CD8-positive, alpha-beta memory T cell (primary cell): ENCODE measurements around the gene FAN1. TPM values are rescaled to one million over a fixed set of nuclear protein-coding genes. Genes with fewer than 3 reads are reported as not detected.

Experiments
- CTCF ChIA-PET: fragments of 350-600 bp; sonication (Branson Sonifier 250); formaldehyde crosslinking; loops from one replicate; lab custom pipeline; 2021; ENCODE audit warnings: antibody characterized with exemption; lab: Charles Lee
- POLR2A ChIA-PET: fragments of 350-600 bp; sonication (Branson Sonifier 250); formaldehyde crosslinking; loops from one replicate; lab custom pipeline; 2021; ENCODE audit warnings: antibody characterized with exemption; lab: Charles Lee
- DNase-seq, 5 donors: peaks; one replicate each; pipeline versions ENCODE4 v3.0.0 to v3.0.0-alpha.2; 2020 to 2022; ENCODE audit warnings: mixed read lengths in 1 of 5
- H3K27ac ChIP-seq: one replicate; pipeline ENCODE4 v1.7.0; 2013; ENCODE audit warnings: low read depth, mild to moderate bottlenecking, low read length, moderate library complexity
- H3K27me3 ChIP-seq: 2 replicates; pipeline ENCODE4 v1.7.0; 2013; ENCODE audit warnings: low read length, mild to moderate bottlenecking; ENCODE audit not compliant: insufficient read depth, poor library complexity, severe bottlenecking
- H3K36me3 ChIP-seq: 2 replicates; pipeline ENCODE4 v1.7.0; 2013; ENCODE audit warnings: mild to moderate bottlenecking, low read length, moderate library complexity; ENCODE audit not compliant: insufficient read depth
- H3K4me1 ChIP-seq: 2 replicates; pipeline ENCODE4 v1.7.0; 2013; ENCODE audit warnings: mild to moderate bottlenecking, low read length, moderate library complexity; ENCODE audit not compliant: insufficient read depth
- H3K4me3 ChIP-seq: 2 replicates; pipeline ENCODE4 v1.7.0; 2013; ENCODE audit warnings: mild to moderate bottlenecking, low read length
- H3K9me3 ChIP-seq: 2 replicates; pipeline ENCODE4 v1.7.0; 2013; ENCODE audit warnings: mild to moderate bottlenecking, low read length
- H3K27ac Mint-ChIP-seq, 8 donors: one replicate each; pipeline ENCODE4 v1.8.0; 2020 to 2021; ENCODE audit warnings: mixed read lengths in 8 of 8, mild to moderate bottlenecking in 6 of 8, inconsistent platforms in 3 of 8, moderate library complexity in 3 of 8
- H3K27me3 Mint-ChIP-seq, 2 donors: one replicate each; pipeline ENCODE4 v1.8.0; 2020 to 2021; ENCODE audit warnings: mixed read lengths in 2 of 2, mild to moderate bottlenecking in 1 of 2, moderate library complexity in 1 of 2
- H3K36me3 Mint-ChIP-seq, 3 donors: one replicate each; pipeline ENCODE4 v1.8.0; 2020 to 2021; ENCODE audit warnings: mixed read lengths in 3 of 3, inconsistent platforms in 1 of 3, mild to moderate bottlenecking in 1 of 3
- H3K4me1 Mint-ChIP-seq, 3 donors: one replicate each; pipeline ENCODE4 v1.8.0; 2020 to 2021; ENCODE audit warnings: mixed read lengths in 3 of 3, inconsistent platforms in 1 of 3, mild to moderate bottlenecking in 1 of 3
- H3K4me3 Mint-ChIP-seq, 7 donors: one replicate each; pipeline ENCODE4 v1.8.0; 2020 to 2021; ENCODE audit warnings: mixed read lengths in 7 of 7, mild to moderate bottlenecking in 6 of 7, moderate library complexity in 4 of 7, inconsistent platforms in 2 of 7
- H3K9me3 Mint-ChIP-seq, 5 donors: one replicate each; pipeline ENCODE4 v1.8.0; 2020 to 2022; ENCODE audit warnings: mixed read lengths in 5 of 5, mild to moderate bottlenecking in 3 of 5, moderate library complexity in 2 of 5, inconsistent platforms in 1 of 5
- polyA plus RNA-seq: library from polyadenylated mRNA; unstranded; fragments of 300-500 nt; fragmentation: Illumina TruSeq; gene quantifications from one replicate; pipeline ENCODE4 v1.2.3, GENCODE V29; 2021
- total RNA-seq, 2 experiments: library from RNA; stranded (reverse); gene quantifications; one replicate each; pipeline ENCODE4 v1.2.3, GENCODE V29; 2021

FAN1 gene
- total and polyA plus RNA-seq, 3 experiments from 2014 or later, result 7.4 to 18.9 (median 17.9) TPM

DNA sequence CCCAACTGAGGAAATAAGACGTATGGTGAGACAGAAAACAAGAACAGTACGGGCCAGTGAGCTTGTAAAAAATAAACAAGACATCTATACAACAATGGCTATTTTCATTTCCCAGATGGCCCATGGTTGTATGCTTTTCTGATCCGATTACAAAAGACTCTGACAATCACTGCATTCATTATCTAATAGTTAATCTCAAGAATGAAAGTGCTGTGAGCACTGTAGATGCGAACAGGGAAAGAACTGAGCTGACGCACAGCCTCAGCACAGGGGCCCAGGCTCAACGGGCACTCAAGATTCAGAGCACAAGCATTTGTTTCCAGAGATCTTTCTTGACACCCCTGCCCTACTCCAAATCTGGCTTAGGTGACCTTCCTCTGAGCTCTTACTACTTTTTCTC is 80.8 kb downstream of the FAN1 start:
- H3K36me3 ChIP-seq, result peaks cover 7% of the 10 kb centered on the region
- H3K27me3 Mint-ChIP-seq, result no peaks in the 10 kb centered on the region
- no peak overlapping the region for H3K4me3 ChIP-seq
- POLR2A ChIA-PET, result interaction anchor here (0.5 kb wide), 1 partner anchor 40 kb away, joined by 4 read pairs; no protein-coding TSS in a partner anchor
- no peak for DNase-seq
- H3K4me3 Mint-ChIP-seq, result peak overlapping the region in 4 of 7 donors; percentile 1 to 38 (median 14)
- peak overlapping the region in 1 of 8 donors; percentile 6 for H3K27ac Mint-ChIP-seq
- no peak overlapping the region for H3K27ac ChIP-seq
- peaks cover 0 to 75% (median 21%) of the 10 kb centered on the region in 3 donors for H3K36me3 Mint-ChIP-seq
- no peaks in the 10 kb centered on the region for H3K27me3 ChIP-seq
- H3K4me1 ChIP-seq, result peaks cover 35% of the 10 kb centered on the region
- H3K9me3 Mint-ChIP-seq, result no peaks in the 10 kb centered on the region
- no peaks in the 10 kb centered on the region for H3K9me3 ChIP-seq
- CTCF ChIA-PET, result interaction anchor here (1.0 kb wide), 1 partner anchor 22 kb away, joined by 3 read pairs; no protein-coding TSS in a partner anchor
- peaks cover 62 to 85% (median 77%) of the 10 kb centered on the region in 3 donors for H3K4me1 Mint-ChIP-seq

DNA sequence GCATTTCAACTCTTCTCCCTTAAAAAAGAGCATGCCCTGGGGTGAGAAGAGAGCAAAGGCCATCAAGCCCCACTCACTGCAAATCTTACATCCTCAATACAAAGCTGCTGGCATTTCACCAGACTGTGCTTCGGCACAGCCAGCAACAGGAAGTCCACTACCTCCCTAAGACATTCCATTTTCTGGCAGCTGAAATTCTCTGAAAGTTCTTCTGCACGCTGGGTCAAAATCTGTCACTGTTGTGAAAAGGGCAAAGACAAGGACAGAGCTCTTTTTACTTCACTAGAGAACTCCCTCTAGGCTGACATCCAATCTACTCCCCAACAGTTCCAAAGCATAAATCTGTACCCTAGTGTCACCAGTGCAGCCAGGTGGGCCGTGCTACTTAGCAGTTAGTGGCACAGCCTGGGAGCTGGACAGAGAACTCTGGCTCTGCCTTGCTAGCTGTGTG is 81.4 kb downstream of the FAN1 start:
- no peaks in the 10 kb centered on the region for H3K27me3 Mint-ChIP-seq
- peaks cover 0 to 70% (median 19%) of the 10 kb centered on the region in 3 donors for H3K36me3 Mint-ChIP-seq
- Histone ChIP-seq H3K27me3 (no peaks in the 10 kb centered on the region), H3K4me3 (no peak overlapping the region), H3K9me3 (no peaks in the 10 kb centered on the region), H3K4me1 (peaks cover 35% of the 10 kb centered on the region), H3K27ac (no peak overlapping the region), H3K36me3 (peaks cover 7% of the 10 kb centered on the region)
- CTCF ChIA-PET, result interaction anchor here (1.0 kb wide), 1 partner anchor 23 kb away, joined by 3 read pairs; no protein-coding TSS in a partner anchor
- peaks cover 61 to 85% (median 77%) of the 10 kb centered on the region in 3 donors for H3K4me1 Mint-ChIP-seq
- peak overlapping the region in 5 of 8 donors; percentile 0 to 40 (median 9) for H3K27ac Mint-ChIP-seq
- POLR2A ChIA-PET, result no interaction called here
- H3K4me3 Mint-ChIP-seq, result peak overlapping the region in 4 of 7 donors; percentile 1 to 40 (median 20)
- no peak for DNase-seq
- H3K9me3 Mint-ChIP-seq, result no peaks in the 10 kb centered on the region

GRCh38 chr15:30990036-30990435 is 86.3 kb downstream of the FAN1 start:
- peaks cover 7% of the 10 kb centered on the region for H3K36me3 ChIP-seq
- peak overlapping the region in 6 of 8 donors; percentile 25 to 99 (median 88) for H3K27ac Mint-ChIP-seq
- no peaks in the 10 kb centered on the region for H3K9me3 ChIP-seq
- CTCF ChIA-PET, result no interaction called here
- H3K27ac ChIP-seq, result no peak overlapping the region
- H3K4me1 ChIP-seq, result peaks cover 45% of the 10 kb centered on the region
- H3K9me3 Mint-ChIP-seq, result no peaks in the 10 kb centered on the region
- H3K4me1 Mint-ChIP-seq, result peaks cover 32 to 58% (median 50%) of the 10 kb centered on the region in 3 donors
- peak overlapping the region; percentile 93 to 100 (median 94) for H3K4me3 Mint-ChIP-seq
- H3K27me3 ChIP-seq, result no peaks in the 10 kb centered on the region
- peak overlapping the region; percentile 94 for H3K4me3 ChIP-seq
- POLR2A ChIA-PET, result interaction anchor here (0.7 kb wide), 1 partner anchor 488 kb away, joined by 4 read pairs; no protein-coding TSS in a partner anchor
- no peak for DNase-seq
- H3K27me3 Mint-ChIP-seq, result peaks cover 0 to 3% of the 10 kb centered on the region in 2 donors
- peaks cover 0 to 35% (median 10%) of the 10 kb centered on the region in 3 donors for H3K36me3 Mint-ChIP-seq

DNA sequence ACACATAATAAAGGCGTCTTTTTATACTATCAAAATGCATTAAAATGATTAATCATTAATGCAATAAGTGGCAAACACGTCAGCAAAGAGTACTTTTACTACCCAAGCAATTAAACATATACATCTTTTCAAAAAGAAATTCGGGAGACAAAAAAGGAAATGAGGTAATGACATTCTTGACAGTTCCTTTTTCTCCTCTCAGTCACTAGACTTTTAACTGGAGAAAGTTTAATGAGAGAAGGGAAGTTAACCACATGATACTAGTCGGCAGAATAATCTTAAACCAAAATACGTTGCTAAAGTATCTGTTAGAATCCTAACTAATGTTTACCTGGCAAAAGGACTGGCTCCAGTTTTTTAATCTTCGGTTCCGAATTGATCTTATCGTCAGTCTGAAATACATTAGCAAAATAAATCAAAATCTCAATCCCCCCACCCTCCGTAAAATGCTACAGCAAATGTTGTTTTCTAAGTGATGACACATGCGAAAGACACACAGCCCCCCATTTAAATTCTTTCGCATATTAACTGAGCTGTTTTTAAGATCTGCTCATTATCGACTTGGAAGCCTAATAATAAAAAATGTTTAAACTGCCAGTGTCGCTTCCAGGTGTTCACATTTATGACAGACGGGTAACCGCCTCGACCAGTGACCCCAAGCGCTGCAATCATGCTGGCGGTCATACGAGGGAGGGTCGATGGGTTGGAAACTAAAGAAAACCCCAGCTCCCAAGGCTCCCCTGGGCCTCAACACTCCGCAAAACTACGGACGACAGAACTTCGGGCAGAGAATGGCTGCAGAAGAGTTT is 86.9 kb downstream of the FAN1 start:
- H3K4me3 ChIP-seq, result peak overlapping the region; percentile 94
- Mint-ChIP-seq H3K4me1 (peaks cover 27 to 52% (median 44%) of the 10 kb centered on the region in 3 donors), H3K27me3 (peaks cover 0 to 3% of the 10 kb centered on the region in 2 donors), H3K4me3 (peak overlapping the region; percentile 93 to 100 (median 94)), H3K36me3 (peaks cover 0 to 29% (median 8%) of the 10 kb centered on the region in 3 donors), H3K9me3 (no peaks in the 10 kb centered on the region), H3K27ac (peak overlapping the region; percentile 41 to 99 (median 94))
- peak in 1 of 5 donors; percentile 8 for DNase-seq
- CTCF ChIA-PET, result interaction anchor here (1.2 kb wide), 1 partner anchor 138 kb away, joined by 3 read pairs; no protein-coding TSS in a partner anchor
- peak overlapping the region; percentile 78 for H3K27ac ChIP-seq
- peaks cover 39% of the 10 kb centered on the region for H3K4me1 ChIP-seq
- no peaks in the 10 kb centered on the region for H3K27me3 ChIP-seq
- H3K9me3 ChIP-seq, result no peaks in the 10 kb centered on the region
- POLR2A ChIA-PET, result interaction anchor here (0.5 kb wide), 1 partner anchor 121 kb away, joined by 3 read pairs; no protein-coding TSS in a partner anchor
- peaks cover 7% of the 10 kb centered on the region for H3K36me3 ChIP-seq

DNA sequence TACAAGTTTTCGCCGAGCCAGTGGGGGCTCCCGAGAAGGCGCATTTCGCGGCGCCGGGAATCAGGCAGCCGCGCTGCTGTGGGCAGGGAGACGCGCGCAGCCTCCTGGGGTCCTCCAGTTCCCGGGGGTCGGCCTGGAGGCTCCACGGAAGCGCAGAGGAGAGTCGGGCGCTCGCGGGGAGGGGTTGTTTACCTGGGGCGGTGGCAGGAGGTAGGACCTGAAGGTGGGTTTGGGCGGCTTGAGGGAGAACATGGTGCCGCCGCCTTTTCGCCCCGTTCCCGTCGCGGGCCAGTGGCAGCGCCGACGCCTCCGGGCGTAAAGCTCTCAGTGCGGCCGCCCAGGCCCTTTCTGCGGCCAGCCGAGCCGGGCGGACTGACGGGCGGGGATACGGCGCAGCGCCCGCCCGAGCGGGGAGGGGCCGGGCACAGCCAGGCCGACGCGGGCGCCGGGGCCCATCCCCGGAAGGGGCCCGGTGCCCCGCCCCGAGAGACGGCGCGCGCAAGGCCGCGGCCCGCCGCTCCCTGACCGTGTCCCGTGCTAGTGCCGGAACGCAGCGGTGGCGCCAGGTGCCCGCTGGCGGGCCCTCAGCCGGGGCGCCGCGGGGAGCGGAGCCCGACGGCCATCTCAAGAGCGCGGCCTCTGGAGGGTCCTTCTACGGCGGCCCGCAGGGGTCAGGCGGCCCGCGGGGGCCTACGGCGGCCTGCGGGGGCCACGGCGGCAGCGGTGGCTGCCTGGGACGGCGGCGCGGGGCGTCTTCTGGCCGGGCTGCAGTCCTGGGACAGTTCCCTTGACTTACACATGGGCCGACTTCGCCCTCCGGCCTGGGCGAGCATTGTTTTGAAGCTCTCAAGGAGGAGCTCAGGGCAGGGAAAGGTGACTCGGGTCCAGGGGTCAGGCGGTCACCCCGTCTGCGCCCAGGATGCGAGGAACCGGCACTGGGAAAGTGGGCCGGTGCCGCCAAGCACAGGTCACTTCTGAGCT is 87.8 kb downstream of the FAN1 start, which contains the start of gene MTMR10:
Gene MTMR10 (minus strand): TSS at position 374 of the 981 bp plus-strand sequence. CDS start 122 bp downstream, at position 252.
- H3K36me3 ChIP-seq, result peaks cover 7% of the 10 kb centered on the region
- Mint-ChIP-seq H3K36me3 (peaks cover 0 to 23% (median 7%) of the 10 kb centered on the region in 3 donors), H3K27me3 (peaks cover 4% of the 10 kb centered on the region in 2 donors), H3K9me3 (no peaks in the 10 kb centered on the region), H3K4me3 (peak within 1 kb of the TSS; percentile 93 to 100 (median 94)), H3K27ac (peak within 1 kb of the TSS; percentile 86 to 99 (median 94)), H3K4me1 (peaks cover 25 to 46% (median 37%) of the 10 kb centered on the region in 3 donors)
- POLR2A ChIA-PET, result interaction anchor here (0.5 to 0.6 kb wide), 2 partner anchors 40 to 122 kb away, joined by 3 read pairs; no protein-coding TSS in a partner anchor
- peak; percentile 57 to 83 (median 79) for DNase-seq
- no peaks in the 10 kb centered on the region for H3K27me3 ChIP-seq
- peak within 1 kb of the TSS; percentile 78 for H3K27ac ChIP-seq
- H3K4me3 ChIP-seq, result peak within 1 kb of the TSS; percentile 94
- no peaks in the 10 kb centered on the region for H3K9me3 ChIP-seq
- CTCF ChIA-PET, result interaction anchor here (1.2 kb wide), 1 partner anchor 138 kb away, joined by 3 read pairs; no protein-coding TSS in a partner anchor
- peaks cover 34% of the 10 kb centered on the region for H3K4me1 ChIP-seq

DNA sequence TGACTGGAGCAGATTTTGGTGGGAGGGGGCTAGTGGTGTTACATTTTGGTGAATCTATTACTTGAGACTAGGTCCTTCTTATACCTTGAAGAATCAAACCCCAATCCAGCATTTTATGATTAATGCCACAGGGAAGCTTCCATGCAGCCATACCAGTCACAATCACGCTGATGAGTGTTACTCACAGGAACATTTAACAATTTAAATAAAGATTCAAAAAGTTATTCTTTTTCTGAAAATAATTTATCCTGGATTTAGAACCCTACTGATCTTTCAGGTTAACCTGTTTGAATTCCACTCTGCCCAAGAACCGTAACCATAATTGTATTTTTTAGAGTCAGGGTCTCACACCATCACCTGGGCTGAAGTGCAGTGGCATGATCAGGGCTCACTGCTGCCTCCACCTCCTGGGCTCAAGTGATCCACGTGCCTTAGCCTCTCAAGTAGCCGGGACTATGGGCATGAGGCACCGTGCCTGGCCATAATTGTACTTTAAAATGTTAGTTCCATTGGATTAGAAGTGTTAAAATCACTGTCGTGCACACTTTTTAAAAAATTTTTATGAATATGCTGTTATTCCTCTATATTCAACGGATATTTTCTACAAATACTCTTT is 88.6 kb downstream of the FAN1 start:
- Mint-ChIP-seq H3K27me3 (peaks cover 4% of the 10 kb centered on the region in 2 donors), H3K9me3 (no peaks in the 10 kb centered on the region), H3K27ac (peak overlapping the region; percentile 84 to 90 (median 88)), H3K4me3 (peak overlapping the region; percentile 82 to 90 (median 85)), H3K36me3 (peaks cover 0 to 16% (median 4%) of the 10 kb centered on the region in 3 donors), H3K4me1 (peaks cover 21 to 38% (median 32%) of the 10 kb centered on the region in 3 donors)
- DNase-seq, result no peak
- no peaks in the 10 kb centered on the region for H3K27me3 ChIP-seq
- CTCF ChIA-PET, result no interaction called here
- peaks cover 30% of the 10 kb centered on the region for H3K4me1 ChIP-seq
- POLR2A ChIA-PET, result no interaction called here
- H3K27ac ChIP-seq, result peak overlapping the region; percentile 36
- H3K4me3 ChIP-seq, result peak overlapping the region; percentile 94
- no peaks in the 10 kb centered on the region for H3K36me3 ChIP-seq
- H3K9me3 ChIP-seq, result no peaks in the 10 kb centered on the region
